GM18511 (cell line): ENCODE results near the gene HIBADH.
"Not testable (repeated sequence)": the region's sequence is repeated elsewhere in the genome, so short reads cannot be mapped to it uniquely, and the experiment has no call there.

ENCODE experiments used
- ATAC-seq: cut with Tn5 transposase; IDR thresholded peaks from one replicate; pipeline ENCODE4 v1.9.1; 2021; ENCODE audit warnings: mild to moderate bottlenecking, moderate library complexity; ENCODE audit not compliant: unreplicated experiment

The HIBADH gene

DNA sequence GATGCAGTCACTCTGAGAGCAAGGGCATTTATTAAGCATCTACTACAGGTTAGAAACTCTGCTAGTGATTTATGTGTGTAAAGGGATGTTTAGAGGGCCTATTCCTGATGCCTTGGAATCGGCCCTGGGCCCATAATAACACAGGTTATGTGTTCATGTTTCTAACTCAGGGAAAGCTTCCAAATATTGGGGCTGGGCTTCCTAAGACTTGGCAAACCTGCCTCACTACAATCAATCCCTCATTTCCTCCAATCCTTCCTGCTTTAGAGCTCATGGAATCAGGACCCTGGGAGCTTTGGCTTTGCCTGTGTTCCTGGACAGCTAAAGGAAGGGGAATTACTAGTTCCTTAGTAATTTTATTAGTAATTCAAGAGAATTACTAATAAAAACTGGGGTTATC lies 148.8 kb downstream of the HIBADH start:
- no peak for ATAC-seq

DNA sequence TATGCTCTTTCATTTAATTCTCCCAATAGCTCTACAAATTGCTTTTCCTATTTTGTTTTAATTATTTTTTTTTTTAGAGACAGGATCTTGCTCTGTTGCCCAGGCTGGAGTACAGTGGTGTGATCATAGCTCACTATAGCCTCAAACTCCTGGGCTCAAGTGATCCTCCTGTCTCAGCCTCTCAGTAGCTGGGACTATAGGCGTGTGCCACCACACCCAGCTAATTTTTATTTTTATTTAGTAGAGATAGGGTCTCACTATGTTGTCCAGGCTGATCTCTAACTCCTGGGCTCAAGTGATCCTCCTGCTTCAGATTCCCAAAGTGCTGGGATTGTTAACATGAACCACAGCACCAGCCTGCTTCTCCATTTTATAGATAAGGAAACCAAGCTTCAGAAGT lies 151.3 kb downstream of the HIBADH start:
- ATAC-seq = not testable (repeated sequence)

DNA sequence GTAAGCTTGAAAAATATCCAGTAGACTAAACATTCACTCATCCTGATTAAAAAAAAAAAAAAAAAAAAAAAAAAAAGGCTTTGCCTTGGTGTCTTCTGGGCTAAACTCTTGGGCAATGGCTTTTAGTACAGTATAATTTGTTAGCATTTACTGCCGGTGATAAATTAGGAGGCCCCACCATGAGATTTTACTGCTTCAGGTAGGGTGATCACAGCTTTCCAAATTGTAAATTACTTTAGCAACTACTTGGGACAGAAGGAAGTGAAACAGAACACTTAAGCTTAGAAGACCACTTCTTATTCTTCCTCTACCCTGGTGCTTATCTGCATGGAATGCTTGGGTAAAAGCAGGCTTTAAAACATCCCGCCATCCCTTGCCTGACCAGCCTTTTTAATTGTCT lies 152.1 kb downstream of the HIBADH start:
- no peak for ATAC-seq

DNA sequence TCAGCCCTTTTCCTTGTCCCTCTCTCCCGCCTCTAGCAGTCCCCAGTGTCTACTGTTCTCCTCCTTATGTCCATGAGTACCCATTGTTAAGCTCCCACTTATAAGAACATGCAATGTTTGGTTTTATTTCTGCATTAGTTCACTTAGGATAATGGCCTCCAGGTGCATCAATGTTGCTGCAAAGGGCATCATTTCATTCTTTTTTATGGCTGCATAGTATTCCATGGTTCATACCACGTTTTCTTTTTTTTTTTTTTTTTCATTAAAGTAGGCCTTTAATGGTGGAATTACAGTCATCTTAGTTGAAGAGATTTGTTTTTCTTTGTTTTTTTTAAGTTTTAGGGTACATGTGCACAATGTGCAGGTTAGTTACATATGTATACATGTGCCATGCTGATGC lies 160.8 kb downstream of the HIBADH start:
- ATAC-seq = not testable (repeated sequence)

GRCh38 chr7:27501001-27501400 lies 161.7 kb downstream of the HIBADH start:
- no peak for ATAC-seq

DNA sequence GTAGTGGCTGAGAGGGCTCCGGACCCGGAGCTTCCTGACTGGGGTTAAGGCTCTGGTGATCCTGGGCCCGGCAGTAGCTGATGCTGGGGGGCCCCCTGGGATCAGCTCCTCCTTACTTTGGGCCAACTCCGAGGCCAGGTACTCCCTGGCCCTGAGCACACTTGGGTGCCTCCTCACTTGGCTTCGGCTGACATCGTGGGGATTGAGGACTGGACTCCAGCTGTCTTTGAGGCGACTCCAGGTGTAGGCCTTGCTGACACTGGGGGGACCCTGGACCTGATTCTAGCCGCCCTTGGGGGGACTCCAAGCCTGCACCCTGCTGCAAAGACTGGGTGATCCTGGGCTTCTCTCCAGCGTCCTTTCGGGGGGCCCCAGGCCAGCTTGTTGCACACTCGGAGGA lies 170.5 kb downstream of the HIBADH start:
- ATAC-seq = no peak

GRCh38 chr7:27491534-27491933 lies 171.1 kb downstream of the HIBADH start:
- no peak for ATAC-seq

DNA sequence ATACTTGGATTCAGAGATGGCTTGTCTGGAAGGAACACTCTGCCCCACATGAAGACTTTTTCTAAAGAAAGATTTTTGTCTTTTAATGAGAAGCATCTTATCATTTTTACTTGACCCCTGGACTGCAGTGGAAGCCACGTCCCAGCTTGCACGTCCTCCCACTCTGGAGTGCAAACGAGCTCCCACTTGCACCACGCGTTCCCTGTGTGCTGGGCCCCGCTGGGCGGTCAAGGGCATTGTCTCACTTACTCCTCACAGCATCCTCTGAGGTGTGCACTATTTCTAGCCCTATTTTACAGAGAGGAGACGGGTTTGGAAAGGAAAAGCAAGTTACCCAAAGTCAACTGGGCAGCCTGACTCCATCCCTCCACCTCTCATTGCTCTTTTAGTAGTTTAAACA lies 175.2 kb downstream of the HIBADH start:
- ATAC-seq = no peak

GRCh38 chr7:27484451-27484850 lies 178.2 kb downstream of the HIBADH start:
- no peak for ATAC-seq

DNA sequence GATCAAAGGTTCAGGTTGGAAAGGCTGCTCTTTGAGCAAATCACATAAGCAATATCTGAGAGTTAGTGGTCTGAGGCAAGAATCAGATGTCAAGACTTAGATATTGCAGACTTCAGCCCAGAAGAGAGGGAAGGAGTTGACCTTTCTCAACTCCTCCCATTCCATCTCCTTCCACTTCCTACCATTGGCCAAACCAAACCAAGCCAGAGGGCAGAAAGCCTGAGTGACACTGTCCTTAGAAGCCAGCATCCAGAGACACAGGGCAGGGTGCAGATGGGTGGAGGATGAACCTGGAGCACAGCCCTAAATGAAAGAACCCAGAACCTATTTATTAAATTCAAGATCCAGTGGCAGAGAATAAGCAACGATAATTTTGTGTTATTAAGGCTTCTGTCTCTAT lies 180.5 kb downstream of the HIBADH start:
- no peak for ATAC-seq

GRCh38 chr7:27478556-27478955 lies 184.1 kb downstream of the HIBADH start:
- ATAC-seq = no peak

DNA sequence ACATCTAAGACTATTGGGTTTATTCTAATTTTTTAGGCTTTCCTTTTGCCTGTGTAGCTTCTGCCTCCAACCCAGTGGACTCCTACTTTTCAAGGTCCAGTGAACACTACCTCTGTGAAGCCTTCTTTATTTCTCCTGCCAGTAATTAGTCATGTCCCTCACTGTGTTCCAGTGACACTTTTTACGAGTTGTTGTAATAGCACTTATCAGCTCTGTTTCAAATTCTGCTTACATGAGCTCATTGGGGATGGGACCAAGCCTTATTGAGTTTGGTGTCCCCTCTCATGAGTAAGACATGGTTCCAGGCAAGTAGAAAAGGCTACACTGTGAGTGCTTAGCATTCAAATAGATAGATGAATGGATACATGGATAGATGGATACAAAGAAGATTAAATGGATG lies 184.6 kb downstream of the HIBADH start:
- no peak for ATAC-seq

- no peak for ATAC-seq
Observed at GRCh38 chr7:27476493-27476892, 186.2 kb downstream of the HIBADH start.
